Muscle of arm (tissue), 12 donors: ENCODE results near the gene GRK2. TPM values are rescaled to one million over a fixed set of nuclear protein-coding genes. Genes with fewer than 3 reads are reported as not detected.

Experiments
- polyA plus RNA-seq, 12 donors: library from polyadenylated mRNA; unstranded; fragments of 120-200 nt; gene quantifications; one replicate each; pipeline ENCODE4 v1.2.1, GENCODE V29; 2013; ENCODE audit not compliant: insufficient read length in 12 of 12

Gene GRK2
- polyA plus RNA-seq, 12 donors, result 40.2 to 56.4 (median 48.0) TPM; not detected in 1

Other genes with a start within 250 kb of the GRK2 start
- gene SYT12, start 243.3 kb upstream of the GRK2 start, polyA plus RNA-seq, result under 1 TPM in 9 of 12 donors, not detected in 3; 0.04 to 0.27 (median 0.08) TPM
- gene RHOD, start 209.6 kb upstream of the GRK2 start, polyA plus RNA-seq, result 10 to 100 TPM in 9 of 12 donors, 1 to 10 TPM in 2, not detected in 1; 7.4 to 20.7 (median 11.6) TPM
- gene KDM2A, start 147.2 kb upstream of the GRK2 start, polyA plus RNA-seq, result 100 to 1,000 TPM in 1 of 12 donors, 10 to 100 TPM in 11; 51.7 to 115 (median 57.1) TPM
- 10 to 100 TPM in 11 of 12 donors, not detected in 1; 18.8 to 47.7 (median 24.5) TPM for gene ANKRD13D, start 22.8 kb downstream of the GRK2 start, polyA plus RNA-seq
- 10 to 100 TPM in 11 of 12 donors, not detected in 1; 11.8 to 24.5 (median 15.3) TPM for gene SSH3, start 37.1 kb downstream of the GRK2 start, polyA plus RNA-seq
- gene POLD4, start 87.1 kb downstream of the GRK2 start, polyA plus RNA-seq, result 10 to 100 TPM in 11 of 12 donors, not detected in 1; 19.0 to 36.9 (median 25.9) TPM
- 1 to 10 TPM in 11 of 12 donors, not detected in 1; 2.2 to 8.6 (median 3.2) TPM for gene CLCF1, start 107.1 kb downstream of the GRK2 start, polyA plus RNA-seq
- 10 to 100 TPM in 3 of 12 donors, 1 to 10 TPM in 8, not detected in 1; 6.6 to 34.1 (median 8.0) TPM for gene RAD9A, start 125.5 kb downstream of the GRK2 start, polyA plus RNA-seq
- gene PPP1CA, start 135.4 kb downstream of the GRK2 start, polyA plus RNA-seq, result 100 to 1,000 TPM in 8 of 12 donors, 10 to 100 TPM in 3, not detected in 1; 92.1 to 180 (median 109) TPM
- 1 to 10 TPM in 11 of 12 donors, not detected in 1; 2.1 to 9.2 (median 4.4) TPM for gene TBC1D10C, start 137.6 kb downstream of the GRK2 start, polyA plus RNA-seq
- 10 to 100 TPM in 11 of 12 donors, not detected in 1; 23.9 to 76.7 (median 53.6) TPM for gene CARNS1, start 149.2 kb downstream of the GRK2 start, polyA plus RNA-seq
- gene RPS6KB2, start 162.0 kb downstream of the GRK2 start, polyA plus RNA-seq, result 10 to 100 TPM in 11 of 12 donors, not detected in 1; 29.4 to 60.0 (median 32.1) TPM
- gene PTPRCAP, start 171.2 kb downstream of the GRK2 start, polyA plus RNA-seq, result 1 to 10 TPM in 4 of 12 donors, under 1 TPM in 6, not detected in 2; 0.50 to 7.2 (median 0.84) TPM
- gene CORO1B, start 177.0 kb downstream of the GRK2 start, polyA plus RNA-seq, result 10 to 100 TPM in 11 of 12 donors, not detected in 1; 20.0 to 56.3 (median 24.2) TPM
- gene GPR152, start 186.3 kb downstream of the GRK2 start, polyA plus RNA-seq, result not detected
- gene CABP4, start 188.9 kb downstream of the GRK2 start, polyA plus RNA-seq, result 1 to 10 TPM in 5 of 12 donors, under 1 TPM in 5, not detected in 2; 0.41 to 1.7 (median 1.0) TPM
- gene TMEM134, start 202.8 kb downstream of the GRK2 start, polyA plus RNA-seq, result 10 to 100 TPM in 11 of 12 donors, not detected in 1; 35.2 to 73.5 (median 46.2) TPM
- 10 to 100 TPM in 11 of 12 donors, not detected in 1; 33.7 to 50.2 (median 41.7) TPM for gene AIP, start 216.6 kb downstream of the GRK2 start, polyA plus RNA-seq
- 10 to 100 TPM in 2 of 12 donors, 1 to 10 TPM in 9, not detected in 1; 4.7 to 52.6 (median 6.4) TPM for gene PITPNM1, start 238.9 kb downstream of the GRK2 start, polyA plus RNA-seq
- gene CDK2AP2, start 241.7 kb downstream of the GRK2 start, polyA plus RNA-seq, result 10 to 100 TPM in 11 of 12 donors, not detected in 1; 12.7 to 27.8 (median 16.3) TPM